Measurements from ENCODE around the gene PKP1.

- no peak for TF ChIP-seq CTCF (IDR thresholded peaks at IDR 0.05)
- TF ChIP-seq POLR2A (IDR thresholded peaks at IDR 0.05), result no peak
These were observed 18.8 kb upstream of the PKP1 start for GRCh38 chr1:201264554-201264953.
